ENCODE results near the gene KEAP1.

- TF ChIP-seq CTCF (IDR thresholded peaks at IDR 0.05) (peak in 4 of 6 experiments; percentile 20 to 76 (median 42)), POLR2A (IDR thresholded peaks at IDR 0.05) (no peak)
Measured at GRCh38 chr19:10478903-10479384, 24.2 kb downstream of the KEAP1 start.

All from Peyer's patch (tissue), 4 donors.